Measurements from ENCODE around the gene FNBP1. TPM values are rescaled to one million over a fixed set of nuclear protein-coding genes. Genes with fewer than 3 reads are reported as not detected.
"Not testable (repeated sequence)": the region's sequence is repeated elsewhere in the genome, so short reads cannot be mapped to it uniquely, and the experiment has no call there.

Gene FNBP1
- total RNA-seq, 1 donor: 41.9 TPM

DNA sequence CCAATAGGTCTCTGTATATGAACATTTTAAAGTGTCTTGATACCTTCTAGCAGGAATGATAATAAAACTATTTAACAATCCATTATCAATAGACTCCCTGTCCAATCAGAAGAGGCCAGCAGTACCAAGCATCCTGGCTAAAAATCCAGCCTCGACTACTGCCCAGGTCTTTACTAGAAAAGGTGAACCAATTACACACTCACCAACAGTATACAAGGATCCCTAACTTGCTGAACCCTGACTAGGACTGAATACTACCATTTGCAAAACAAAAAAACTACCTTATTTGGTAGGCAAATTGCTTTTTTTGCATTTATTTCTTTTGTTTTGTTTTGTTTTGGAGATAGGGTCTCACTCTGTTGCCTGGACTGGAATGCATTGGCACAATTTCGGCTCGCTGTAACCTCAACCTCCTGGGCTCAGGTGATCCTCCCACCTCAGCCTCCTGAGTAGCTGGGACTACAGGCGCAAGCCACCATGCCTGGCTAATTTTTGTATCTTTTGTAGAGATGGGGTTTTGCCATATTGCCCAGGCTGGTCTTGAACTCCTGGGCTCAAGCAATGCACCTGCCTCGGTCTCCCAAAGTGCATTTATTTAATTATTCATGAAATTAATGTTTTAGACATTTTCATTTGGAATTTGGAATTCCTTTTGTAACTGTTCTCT, 27.5 kb downstream of the FNBP1 start:
- no peak for DNase-seq (ENCODE audit: low read depth)
- no peak overlapping the region for H3K4me3 ChIP-seq (ENCODE audit: low read depth, low read length)
- TF ChIP-seq, protein P1, sequence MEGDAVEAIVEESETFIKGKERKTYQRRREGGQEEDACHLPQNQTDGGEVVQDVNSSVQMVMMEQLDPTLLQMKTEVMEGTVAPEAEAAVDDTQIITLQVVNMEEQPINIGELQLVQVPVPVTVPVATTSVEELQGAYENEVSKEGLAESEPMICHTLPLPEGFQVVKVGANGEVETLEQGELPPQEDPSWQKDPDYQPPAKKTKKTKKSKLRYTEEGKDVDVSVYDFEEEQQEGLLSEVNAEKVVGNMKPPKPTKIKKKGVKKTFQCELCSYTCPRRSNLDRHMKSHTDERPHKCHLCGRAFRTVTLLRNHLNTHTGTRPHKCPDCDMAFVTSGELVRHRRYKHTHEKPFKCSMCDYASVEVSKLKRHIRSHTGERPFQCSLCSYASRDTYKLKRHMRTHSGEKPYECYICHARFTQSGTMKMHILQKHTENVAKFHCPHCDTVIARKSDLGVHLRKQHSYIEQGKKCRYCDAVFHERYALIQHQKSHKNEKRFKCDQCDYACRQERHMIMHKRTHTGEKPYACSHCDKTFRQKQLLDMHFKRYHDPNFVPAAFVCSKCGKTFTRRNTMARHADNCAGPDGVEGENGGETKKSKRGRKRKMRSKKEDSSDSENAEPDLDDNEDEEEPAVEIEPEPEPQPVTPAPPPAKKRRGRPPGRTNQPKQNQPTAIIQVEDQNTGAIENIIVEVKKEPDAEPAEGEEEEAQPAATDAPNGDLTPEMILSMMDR (IDR thresholded peaks at IDR 0.05; ENCODE audit: insufficient read depth, low read depth, low read length): no peak

DNA sequence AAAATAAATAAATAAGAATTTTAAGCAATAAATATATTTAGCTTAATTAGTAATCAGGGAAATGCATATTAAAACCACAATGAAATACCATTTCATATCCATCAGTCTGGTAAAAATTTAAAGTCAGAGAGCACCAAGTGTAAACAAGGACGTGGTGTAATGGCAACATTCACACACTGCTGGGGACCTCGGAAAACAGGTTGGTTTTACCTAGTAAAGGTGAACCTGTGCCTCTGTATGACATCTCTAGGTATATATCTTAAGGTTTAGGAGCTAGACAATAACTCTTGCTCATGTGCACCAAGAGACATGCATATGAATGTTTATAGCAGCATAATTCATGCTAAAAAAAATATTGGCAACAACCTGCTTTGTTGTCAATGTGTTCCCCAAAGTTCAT, 29.7 kb downstream of the FNBP1 start:
- no peak for DNase-seq (ENCODE audit: low read depth)
- TF ChIP-seq, protein P1 (IDR thresholded peaks at IDR 0.05; ENCODE audit: insufficient read depth, low read depth, low read length): no peak
- H3K4me3 ChIP-seq (ENCODE audit: low read depth, low read length): no peak overlapping the region

DNA sequence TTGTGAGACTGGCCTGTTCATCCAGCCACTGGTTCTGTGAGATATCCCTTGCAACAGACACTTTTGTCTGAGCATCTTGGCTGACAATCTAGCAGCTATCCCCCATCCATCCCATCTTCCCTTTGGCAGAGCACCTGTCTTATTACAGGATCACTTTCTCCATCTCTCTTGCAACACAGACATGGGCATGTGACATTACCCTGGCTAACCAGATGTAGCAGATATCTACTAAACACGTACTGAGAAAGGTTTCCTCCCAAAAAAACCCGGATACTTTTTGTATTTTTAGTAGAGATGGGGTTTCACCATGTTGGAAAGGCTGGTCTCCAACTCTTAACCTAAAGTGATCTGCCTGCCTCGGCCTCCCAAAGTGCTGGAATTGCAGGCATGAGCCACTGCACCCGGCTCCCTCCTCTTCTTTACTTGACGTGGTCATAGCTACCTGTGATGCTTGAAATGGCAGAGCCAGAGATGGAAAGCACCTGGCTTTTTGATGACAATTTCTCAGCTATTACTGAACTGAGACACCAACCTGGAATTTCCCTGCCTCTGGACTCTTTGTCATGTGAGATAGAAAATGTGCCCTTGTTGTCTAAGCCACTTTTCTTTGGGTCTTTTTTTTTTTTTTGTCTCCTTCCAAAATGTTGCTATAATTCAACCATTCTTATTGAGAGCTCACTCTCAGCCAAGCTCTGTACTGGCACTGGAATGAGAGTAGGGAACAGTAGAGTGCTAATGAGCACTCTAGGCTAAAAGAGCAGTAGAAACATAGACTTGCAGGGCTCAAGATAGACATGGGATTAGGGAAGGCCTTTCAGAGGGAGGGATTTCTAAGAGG, 32.6 kb downstream of the FNBP1 start:
- no peak overlapping the region for H3K4me3 ChIP-seq (ENCODE audit: low read depth, low read length)
- DNase-seq (ENCODE audit: low read depth): no peak
- TF ChIP-seq, protein P1 (IDR thresholded peaks at IDR 0.05; ENCODE audit: insufficient read depth, low read depth, low read length): no peak

DNA sequence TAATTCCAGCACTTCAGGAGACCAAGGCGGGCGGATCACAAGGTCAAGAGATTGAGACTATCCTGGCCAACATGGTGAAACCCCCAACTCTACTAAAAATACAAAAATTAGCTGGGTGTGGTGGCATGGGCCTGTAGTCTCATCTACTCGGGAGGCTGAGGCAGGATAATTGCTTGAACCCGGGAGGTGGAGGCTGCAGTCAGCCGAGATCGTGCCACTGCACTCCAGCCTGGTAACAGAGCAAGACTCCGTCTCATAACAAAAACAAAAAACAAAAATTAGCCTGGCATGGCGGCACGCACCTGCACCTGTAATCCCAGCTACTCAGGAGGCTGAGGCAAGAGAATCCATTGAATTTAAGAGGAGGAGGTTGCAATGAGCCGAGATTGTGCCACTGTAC, 33.4 kb downstream of the FNBP1 start:
- not testable (repeated sequence) for H3K4me3 ChIP-seq (ENCODE audit: low read depth, low read length); DNase-seq (ENCODE audit: low read depth)

DNA sequence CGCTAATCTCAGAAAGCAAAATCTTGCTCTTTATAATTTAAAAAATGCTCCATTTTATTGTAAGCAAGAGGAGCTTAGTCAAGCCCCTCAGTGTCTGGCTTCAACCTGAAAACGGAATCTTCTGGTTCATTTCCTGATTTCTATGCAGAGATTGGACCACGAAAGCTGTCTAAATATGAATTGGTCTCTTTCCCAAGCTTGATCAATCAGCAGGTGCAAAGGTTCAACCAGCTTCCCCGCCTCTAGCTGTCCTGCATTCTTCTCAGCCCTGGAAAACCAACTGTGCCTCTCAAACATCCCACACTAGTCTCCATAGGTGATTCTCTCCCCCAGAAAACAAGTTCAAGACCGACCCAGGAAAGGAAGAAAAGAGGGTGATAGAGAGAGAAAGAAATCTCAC, 34.5 kb downstream of the FNBP1 start:
- TF ChIP-seq, protein P1 (IDR thresholded peaks at IDR 0.05; ENCODE audit: insufficient read depth, low read depth, low read length): no peak
- no peak for DNase-seq (ENCODE audit: low read depth)

DNA sequence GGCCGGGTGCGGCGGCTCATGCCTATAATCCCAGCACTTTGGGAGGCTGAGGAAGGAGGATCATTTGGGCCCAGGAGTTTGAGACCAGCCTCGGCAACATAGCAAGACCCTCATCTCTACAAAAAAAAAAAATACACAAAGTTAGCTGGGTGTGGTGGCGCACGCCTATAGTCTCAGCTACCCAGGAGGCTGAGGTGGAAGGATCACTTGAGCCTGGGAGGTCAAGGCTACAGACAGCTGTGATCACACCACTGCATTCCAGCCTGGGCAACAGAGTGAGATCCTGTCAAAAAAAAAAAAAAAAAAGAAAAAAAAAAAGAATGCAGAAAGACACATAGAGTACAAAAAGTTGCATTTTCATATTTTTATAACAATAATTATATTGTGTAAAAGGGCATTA, 36.0 kb downstream of the FNBP1 start:
- DNase-seq (ENCODE audit: low read depth): not testable (repeated sequence)

More for the DNA sequence above, 34.5 kb downstream of the FNBP1 start:
- H3K4me3 ChIP-seq (ENCODE audit: low read depth, low read length): no peak overlapping the region

DNA sequence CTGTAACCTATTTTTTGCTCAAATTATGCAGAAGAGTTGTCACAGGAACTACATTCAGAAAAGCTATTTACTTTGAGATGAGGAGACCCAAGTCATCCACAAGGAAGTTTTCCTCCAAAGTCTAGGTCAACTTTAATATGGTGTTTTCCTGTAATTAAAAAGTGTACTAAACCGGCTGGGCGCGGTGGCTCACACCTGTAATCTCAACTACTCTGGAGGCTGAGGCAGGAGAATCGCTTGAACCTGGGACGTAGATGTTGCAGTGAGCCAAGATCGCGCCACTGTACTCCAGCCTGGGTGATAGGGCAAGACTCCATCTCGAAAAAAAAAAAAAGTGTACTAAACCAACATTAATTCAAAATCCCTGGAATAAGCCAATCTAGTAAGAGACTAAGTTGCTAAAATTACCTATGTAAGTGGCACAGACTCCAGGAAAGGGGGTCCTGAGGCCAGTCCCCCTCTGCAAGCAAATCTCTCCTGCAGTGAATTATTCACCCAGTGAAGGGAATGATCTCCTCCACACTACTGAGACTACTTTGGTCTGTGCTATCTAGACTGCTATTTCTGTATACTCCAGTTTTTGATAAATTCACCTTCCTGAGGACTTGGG, 38.9 kb downstream of the FNBP1 start:
- TF ChIP-seq, protein P1 (IDR thresholded peaks at IDR 0.05; ENCODE audit: insufficient read depth, low read depth, low read length): no peak
- H3K4me3 ChIP-seq (ENCODE audit: low read depth, low read length): no peak overlapping the region
- no peak for DNase-seq (ENCODE audit: low read depth)

More for the DNA sequence above, 36.0 kb downstream of the FNBP1 start:
- H3K4me3 ChIP-seq (ENCODE audit: low read depth, low read length): not testable (repeated sequence)

Measured in fibroblast of villous mesenchyme (primary cell).